Umbilical cord (tissue), 2 donors: ENCODE measurements around the gene ANKRD13D. TPM values are rescaled to one million over a fixed set of nuclear protein-coding genes. Genes with fewer than 3 reads are reported as not detected.

Source experiments
- DNase-seq: peaks from one replicate; pipeline ENCODE4 v3.0.0-alpha.2; 2015; ENCODE audit warnings: low spot score
- total RNA-seq: library from RNA; depleted of rRNA; stranded (reverse); fragments of >200 nt; gene quantifications from one replicate; pipeline ENCODE4 v1.2.3, GENCODE V29; 2014; ENCODE audit warnings: low replicate concordance; ENCODE audit not compliant: insufficient read depth

ANKRD13D gene
- total RNA-seq, 1 donor from 2014 or later = 31.1 TPM

GRCh38 chr11:67302571-67303131 lies 13.5 kb downstream of the ANKRD13D start:
- DNase-seq = no peak

- DNase-seq = peak; percentile 80
Measured at GRCh38 chr11:67303132-67303834, 14.2 kb downstream of the ANKRD13D start, which contains the start of gene SSH3. Gene SSH3 (plus strand): TSS chr11:67303530. CDS start chr11:67303626, 96 bp downstream.

- DNase-seq = no peak
Measured at GRCh38 chr11:67303835-67304411, 14.8 kb downstream of the ANKRD13D start.

GRCh38 chr11:67304511-67305113 lies 15.5 kb downstream of the ANKRD13D start:
- DNase-seq = no peak

GRCh38 chr11:67306769-67307544 lies 17.9 kb downstream of the ANKRD13D start:
- no peak for DNase-seq

DNA sequence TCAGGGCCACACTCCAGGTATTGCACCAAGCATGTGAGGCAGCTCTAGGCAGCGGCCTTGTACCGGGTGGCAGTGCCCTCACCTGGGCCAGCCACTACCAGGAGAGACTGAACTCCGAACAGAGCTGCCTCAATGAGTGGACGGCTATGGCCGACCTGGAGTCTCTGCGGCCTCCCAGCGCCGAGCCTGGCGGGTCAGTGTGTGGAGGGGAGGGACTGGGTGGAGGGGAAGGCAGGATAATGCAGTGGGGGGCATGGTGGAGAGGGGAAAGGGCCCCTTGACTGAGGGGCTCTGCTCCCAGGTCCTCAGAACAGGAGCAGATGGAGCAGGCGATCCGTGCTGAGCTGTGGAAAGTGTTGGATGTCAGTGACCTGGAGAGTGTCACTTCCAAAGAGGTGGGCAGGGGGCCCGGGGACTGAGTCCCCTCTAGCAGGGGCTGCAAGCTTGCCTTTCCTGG lies 18.5 kb downstream of the ANKRD13D start:
- no peak for DNase-seq

- no peak for DNase-seq
Measured at GRCh38 chr11:67308031-67308866, 19.1 kb downstream of the ANKRD13D start.

DNA sequence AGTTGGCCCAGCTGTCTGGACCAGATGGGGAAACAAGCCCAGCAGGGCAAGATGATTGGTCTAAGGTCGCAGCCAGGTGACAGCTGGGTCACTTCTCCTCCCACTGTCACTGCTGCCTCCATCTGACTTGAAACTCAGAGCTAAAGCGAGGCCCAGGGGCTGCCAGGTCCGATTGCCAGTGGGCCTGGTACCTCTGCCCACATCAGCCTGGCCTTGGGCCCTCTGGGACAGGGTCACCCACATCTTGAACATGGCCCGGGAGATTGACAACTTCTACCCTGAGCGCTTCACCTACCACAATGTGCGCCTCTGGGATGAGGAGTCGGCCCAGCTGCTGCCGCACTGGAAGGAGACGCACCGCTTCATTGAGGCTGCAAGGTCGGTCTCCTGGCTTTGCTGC lies 20.1 kb downstream of the ANKRD13D start:
- DNase-seq = no peak

- DNase-seq = no peak
Measured at GRCh38 chr11:67309661-67310061, 20.6 kb downstream of the ANKRD13D start.

- no peak for DNase-seq
Measured at GRCh38 chr11:67310246-67311050, 21.3 kb downstream of the ANKRD13D start.

- no peak for DNase-seq
Measured at GRCh38 chr11:67311051-67311555, 22.0 kb downstream of the ANKRD13D start.

GRCh38 chr11:67311556-67312082 lies 22.5 kb downstream of the ANKRD13D start:
- DNase-seq = no peak

GRCh38 chr11:67312187-67313021 lies 23.3 kb downstream of the ANKRD13D start:
- peak; percentile 69 for DNase-seq

- DNase-seq = no peak
Measured at GRCh38 chr11:67313125-67313890, 24.2 kb downstream of the ANKRD13D start.

GRCh38 chr11:67314218-67314617 lies 25.1 kb downstream of the ANKRD13D start:
- DNase-seq = no peak

DNA sequence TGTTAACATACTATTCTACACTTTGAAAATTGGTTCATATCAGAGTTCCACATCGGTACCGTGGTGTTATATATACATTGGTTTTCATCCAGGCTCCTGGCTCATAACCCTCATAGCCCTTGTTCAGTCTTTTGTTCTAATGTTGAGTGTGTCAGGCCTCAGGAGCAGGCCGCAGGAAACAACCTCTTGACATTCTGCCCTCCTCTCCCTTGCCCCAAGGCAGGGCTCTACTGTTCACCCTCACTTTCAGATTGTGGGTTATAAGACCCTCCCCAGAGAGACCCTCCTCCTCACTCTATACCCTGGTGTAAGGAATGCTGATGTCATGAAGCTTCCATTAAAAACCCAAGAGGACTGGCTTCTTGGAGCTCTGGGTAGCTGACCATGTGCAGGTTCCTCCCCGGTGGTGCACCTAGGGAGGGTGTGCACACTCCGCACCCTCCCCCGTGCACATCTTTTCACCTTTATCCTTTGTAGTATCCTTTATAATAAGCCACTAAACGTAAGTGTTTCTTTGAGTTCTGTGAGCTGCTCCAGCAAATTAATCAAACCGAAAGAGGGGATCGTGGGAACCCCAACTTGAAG lies 26.3 kb downstream of the ANKRD13D start:
- DNase-seq = no peak

DNA sequence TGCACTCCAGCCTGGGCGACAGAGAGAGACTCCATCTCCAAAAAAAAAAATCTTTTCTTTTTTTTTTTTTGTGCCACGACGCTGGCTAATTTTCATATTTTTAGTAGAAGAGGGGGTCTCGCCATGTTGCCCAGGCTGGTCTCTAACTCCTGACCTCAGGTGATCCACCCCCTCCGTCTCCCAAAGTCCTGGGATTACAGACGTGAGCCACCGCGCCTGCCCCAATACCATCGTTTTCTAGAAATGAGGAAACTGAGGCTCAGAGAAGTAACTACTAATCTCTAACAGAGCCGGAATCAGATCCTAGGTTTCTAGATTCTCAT lies 27.7 kb downstream of the ANKRD13D start:
- DNase-seq = no peak
